ENCODE data around the gene HIGD1A.

The HIGD1A gene

DNA sequence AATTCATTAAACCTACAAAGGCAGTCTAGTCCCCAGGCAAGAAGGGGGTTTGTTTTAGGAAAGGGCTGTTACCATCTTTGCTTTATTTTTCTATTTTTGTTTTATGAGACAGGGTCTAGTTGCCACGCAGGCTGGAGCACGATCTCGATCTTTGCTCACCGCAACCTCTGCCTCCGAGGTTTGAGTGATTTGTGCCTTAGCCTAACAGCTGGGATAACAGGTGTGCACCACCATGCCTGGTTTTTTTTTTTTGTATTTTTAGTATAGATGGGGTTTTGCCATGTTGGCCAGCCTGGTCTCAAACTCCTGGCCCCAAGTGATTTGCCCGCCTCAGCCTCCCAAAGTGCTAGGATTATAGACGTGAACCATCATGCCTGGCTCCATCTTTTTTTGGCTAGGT is 4.9 kb downstream of the HIGD1A start:
- no peak for DNase-seq (ENCODE audit: low spot score)

DNA sequence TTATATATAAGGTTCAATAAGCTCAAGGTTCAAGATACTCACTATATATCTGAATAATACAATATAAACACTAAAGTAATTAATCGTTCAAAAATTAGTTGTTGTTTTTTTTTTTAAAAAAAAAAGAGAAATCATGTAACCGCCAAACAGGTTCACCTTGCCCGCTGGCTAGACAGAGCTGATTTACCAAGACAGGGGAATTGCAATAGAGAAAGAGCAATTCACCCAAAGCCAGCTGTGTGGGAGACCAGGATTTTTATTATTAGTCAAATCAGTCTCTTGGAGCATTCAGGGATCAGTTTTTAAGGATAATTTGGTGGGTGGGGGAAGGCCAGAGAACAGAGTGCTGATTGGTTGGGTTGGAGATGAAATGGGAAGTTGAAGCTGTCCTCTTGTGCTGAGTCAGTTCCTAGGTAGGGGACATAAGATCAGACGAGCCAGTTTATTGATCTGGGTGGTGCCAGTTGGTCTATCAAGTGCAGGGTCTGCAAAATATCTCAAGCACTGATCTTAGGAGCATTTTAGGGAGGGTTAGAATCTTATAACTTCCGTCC is 7.9 kb downstream of the HIGD1A start:
- no peak for DNase-seq (ENCODE audit: low spot score)

DNA sequence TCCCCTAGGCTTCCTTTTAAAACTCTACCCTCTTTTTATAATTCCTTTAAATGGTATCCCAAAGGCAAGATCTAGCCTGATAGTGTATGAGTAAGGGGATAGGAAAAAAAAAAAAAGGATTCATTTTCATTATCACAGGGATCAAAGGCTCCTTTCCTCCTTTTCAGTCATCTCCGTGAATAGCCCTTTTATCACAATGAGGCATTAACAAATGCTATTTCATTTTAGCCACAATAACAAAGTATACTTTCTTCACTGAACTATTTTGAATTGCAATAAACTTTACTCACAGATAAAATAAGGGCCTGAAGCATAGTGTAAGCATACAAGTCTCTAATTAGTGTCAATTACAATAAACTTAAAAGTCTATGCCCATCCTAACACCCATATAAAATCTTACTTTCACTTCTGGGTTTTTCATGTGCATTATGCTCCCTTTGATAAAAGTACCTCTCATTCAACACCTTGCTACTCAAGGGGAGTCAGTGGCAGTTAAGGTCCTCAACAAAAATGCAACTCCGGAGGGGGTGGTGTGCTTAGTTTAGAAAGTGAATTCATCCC is 8.6 kb downstream of the HIGD1A start:
- no peak for DNase-seq (ENCODE audit: low spot score)

DNA sequence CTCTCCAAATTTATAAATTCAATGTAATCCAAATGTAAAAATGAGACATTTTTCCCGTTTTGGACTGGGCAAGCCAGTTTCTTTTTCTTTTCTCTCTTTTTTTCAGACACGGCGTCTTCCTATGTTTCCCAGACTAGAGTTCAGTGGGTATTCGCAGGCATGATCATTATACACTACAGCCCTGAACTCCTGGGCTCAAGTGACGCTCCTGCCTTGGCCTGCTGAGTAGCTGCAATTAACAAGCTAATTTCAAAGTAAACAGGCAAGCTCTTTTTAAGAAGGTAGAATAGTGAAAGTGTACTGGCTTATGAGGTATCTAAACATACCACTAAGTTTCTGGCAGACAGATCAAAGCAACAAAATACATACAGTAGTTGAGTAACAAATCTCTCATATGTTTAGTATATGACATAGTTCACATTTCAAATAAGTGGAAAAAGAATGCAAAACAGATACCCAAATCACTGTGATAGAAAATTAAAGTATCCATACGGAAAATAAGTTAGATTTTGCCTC is 13.5 kb downstream of the HIGD1A start:
- DNase-seq (ENCODE audit: low spot score): no peak

DNA sequence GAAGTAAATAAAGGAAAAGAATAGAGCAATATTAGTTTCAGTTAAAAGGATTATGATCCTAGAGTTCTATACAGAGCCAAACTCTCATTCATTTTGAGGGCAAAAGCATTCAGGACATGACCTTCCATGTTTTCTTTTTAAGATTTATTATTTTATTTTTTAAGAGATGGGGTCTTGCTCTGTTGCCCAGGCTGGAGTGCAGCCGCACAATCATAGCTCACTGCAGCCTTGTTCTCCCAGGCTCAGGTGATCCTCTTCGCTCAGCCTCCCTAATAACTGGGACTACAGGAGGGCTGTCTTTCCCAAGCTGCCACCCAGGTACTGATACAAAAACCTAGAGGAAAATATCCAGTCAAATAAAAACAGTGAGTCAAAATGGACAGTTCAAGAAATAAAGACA is 17.7 kb downstream of the HIGD1A start:
- DNase-seq (ENCODE audit: low spot score): no peak

DNA sequence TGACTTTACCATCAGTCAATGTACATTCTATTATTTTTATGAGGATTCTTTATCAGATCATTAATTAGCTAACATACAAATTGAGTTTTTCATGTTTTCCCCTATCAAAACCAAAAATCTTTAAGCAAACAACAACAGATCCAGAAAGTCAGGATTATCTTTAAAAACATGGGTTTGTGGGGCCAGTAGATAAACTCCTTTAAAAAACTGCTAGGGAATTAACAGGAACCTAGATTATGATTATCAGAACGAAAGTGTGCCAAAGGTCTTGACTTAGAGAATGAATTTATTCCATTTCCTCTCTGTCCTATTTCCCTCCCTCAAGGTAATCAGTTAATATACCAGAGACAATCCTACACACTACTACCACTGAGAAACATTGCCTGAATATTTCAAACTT is 18.1 kb downstream of the HIGD1A start:
- no peak for DNase-seq (ENCODE audit: low spot score)

DNA sequence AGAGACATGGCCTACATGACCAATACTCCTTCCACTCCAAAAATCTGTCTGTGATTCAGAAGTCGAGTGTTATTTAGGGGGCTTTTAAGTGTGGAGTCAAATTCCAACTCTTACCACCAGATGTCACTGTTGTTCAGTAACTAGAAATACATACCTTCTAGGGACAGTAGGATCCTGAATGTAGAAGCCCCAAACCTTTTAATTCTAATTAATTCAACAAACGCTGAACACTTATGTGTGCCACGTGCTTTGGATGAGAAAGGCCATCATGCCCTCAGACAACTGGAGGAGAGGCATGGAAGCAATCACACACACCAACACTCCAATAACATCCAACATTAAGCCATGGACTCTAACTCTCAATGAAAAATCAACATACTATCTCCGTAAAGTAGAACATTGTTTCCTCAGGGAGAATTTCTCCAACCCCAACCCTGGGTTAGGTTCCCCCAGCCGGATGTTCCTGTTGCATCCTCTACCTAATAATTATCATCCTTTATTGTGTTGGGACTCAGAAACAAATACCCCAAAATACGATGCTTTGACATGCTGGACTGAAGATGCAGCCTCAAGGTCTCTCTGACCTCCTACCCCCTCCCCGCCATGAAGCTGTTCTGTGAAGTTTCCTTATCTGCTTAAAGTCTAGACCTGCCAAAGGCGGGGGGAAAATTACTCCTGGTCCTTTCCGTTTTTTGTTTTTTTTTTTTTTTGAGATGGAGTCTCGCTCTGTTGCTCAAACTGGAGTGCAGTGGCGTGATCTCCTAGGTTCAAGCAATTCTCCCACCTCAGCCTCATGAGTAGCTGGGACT is 23.2 kb downstream of the HIGD1A start:
- DNase-seq (ENCODE audit: low spot score): peak; percentile 43

DNA sequence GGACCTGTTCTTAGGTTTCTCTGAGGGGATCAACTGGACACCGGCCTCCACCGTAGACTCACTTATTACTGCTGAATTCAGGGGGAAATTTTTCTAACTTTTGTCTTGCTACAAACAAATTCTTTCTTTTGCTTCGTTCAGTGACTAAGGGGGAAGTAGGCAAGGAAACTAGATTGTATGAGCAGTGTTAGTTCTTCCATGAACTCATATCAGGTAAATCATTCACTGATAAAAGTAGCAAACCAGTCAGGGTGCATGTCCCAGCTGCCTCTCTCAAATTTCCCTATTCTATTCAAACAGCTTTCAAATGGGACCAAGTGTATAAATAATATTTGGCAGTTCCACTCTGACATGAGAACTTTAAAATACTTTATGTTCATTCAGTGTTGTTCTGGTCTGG is 23.9 kb downstream of the HIGD1A start:
- no peak for DNase-seq (ENCODE audit: low spot score)

DNA sequence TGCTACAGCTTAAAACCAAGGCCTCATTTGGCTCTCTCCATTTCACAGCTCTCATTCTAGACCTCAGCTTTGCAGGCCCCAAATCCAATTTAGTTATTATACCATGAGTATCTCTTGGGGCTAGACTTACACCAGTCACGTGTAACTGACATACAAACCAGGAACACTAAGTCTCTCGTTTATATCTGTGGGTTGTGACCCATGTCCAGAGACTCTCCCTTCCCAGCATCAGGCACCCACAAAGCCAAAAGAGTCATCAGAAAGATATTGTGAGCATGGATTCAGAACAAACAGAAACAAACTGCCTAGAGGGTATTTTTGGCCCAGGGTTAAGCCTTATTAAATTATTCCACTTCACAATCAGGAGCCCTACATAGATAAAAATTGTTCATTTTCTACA is 25.6 kb downstream of the HIGD1A start:
- peak; percentile 85 for DNase-seq (ENCODE audit: low spot score)

DNA sequence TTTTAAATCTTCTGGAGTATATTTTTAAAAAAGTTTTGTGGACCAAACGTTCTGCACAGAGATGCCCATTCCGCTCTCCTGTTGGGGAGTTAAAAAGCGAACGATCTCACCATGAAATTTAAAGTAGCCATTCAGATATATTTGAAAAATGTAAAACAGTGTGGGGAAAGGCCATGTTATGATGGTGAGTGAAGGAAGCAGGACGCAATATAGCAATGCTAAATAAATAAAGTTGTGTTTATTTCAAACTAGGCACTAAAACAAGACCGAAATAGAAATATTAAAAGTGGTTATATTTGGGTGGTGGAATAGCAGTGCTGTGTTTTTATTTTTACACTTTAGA is 30.9 kb downstream of the HIGD1A start:
- no peak for DNase-seq (ENCODE audit: low spot score)

DNA sequence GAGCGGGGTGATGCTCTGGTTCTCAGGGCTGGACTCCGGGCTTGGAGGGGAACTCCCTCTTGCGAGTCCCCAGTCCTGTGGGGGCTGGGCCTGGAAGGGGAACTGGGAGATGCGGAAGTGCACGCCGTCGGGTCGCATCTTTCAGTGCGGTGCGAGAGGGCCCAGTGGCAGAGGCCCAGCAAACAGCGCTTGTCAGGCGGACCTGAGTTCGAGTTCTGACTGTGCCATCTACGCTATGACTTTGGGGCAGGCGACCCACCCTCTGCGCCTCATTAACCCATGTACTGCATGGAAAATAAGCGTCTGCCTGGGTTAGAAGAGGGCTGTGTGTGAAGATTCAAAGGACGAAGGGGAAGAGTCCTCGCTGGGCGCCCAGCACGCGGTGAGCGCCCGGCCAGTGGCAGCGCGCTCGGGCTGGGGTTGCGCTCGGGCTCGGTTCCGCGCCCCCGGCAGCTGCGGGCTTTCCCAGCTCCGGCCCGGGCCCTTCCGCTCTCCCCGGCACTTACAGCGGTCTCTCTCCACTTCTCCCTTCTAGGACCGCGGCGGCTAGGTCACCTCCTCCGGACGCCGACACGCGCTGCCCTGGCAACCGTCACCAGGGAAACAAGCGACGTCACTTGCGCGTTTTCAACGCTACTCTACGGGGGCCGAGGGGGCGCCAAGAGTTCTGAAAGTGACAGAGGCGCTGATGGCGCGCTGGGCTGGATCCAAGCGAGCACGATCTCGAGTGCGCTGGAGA is 31.5 kb downstream of the HIGD1A start, which contains the start of gene CCDC13:
TSS of gene CCDC13 (minus strand) at position 584 of the 739 bp plus-strand sequence. CDS start 14,908 bp downstream, outside the sequence.
- DNase-seq (ENCODE audit: low spot score): peak; percentile 93

DNA sequence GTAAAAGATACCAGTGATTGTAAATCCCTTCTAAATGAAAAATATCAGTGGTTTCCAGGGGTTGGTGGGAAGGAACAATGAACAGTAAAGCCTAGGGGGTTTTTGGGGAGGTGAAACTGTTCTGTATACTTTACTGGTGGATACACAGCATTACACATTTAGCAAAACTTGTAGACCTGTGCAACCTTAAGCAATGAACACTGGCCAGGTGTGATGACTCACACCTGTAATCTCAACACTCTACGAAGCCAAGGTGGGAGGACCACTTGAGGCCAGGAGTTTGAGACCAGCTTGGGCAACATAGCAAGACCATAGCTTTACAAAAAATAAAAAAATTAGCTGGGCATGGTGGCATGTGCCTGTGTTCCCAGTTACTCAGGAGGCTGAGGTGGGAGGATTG is 33.0 kb downstream of the HIGD1A start:
- DNase-seq (ENCODE audit: low spot score): no peak

DNA sequence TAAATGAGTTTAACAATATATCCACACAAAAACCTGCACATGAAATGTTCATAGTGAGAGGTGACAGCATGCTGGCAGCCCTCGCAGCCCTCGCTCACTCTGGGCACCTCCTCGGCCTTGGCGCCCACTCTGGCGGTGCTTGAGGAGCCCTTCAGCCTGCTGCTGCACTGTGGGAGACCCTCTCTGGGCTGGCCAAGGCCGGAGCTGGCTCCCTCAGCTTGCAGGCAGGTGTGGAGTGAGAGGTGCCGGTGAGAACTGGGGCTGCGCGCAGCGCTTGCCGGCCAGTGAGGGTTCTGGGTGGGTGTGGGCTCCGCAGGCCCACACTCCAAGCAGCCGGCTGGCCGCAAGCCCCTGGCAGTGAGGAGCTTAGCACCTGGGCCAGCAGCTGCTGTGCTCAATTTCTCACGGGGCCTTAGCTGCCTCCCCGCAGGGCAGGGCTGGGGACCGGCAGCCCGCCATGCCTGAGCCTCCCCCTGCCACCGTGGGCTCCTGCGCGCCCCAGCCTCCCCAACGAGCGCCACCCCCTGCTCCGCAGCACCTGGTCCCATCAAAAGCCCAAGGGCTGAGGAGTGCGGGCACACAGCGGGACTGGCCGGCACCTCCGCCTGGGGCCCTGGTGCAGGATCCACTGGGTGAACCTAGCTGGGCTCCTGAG is 34.7 kb downstream of the HIGD1A start:
- no peak for DNase-seq (ENCODE audit: low spot score)

DNA sequence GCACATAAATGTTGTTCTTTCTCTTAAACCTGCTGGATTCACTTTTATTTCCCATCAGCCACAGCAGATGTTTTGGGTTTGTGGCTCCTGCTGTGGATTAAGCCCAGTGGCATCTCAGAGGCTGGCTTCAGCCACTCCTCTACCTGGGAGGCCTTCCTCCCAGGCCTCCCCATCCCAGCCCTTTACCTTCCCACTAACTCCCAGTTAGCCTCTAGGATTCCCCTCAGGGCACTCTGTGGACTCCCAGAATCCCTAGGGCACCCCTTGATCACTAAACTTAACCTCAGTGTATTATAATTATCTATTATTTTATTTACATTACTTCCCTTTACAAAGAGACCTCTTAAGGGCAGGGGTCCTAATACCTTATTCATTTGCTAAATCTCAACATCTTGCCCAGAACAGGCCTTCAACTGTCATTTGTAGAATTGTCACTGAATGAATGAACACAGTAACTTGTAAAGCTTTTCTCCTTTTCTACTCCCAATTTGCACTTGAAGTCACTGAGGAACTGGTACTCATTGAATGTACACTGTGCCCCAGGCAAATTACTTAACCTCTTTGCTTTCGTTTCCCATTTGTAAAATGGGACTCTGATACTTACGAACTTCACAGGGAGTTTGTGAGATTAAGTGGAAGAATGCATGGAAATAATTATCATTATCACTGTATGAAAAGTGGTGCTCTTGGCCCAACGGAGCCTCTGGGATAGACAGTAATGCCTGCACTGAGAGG is 39.6 kb downstream of the HIGD1A start:
- DNase-seq (ENCODE audit: low spot score): no peak

DNA sequence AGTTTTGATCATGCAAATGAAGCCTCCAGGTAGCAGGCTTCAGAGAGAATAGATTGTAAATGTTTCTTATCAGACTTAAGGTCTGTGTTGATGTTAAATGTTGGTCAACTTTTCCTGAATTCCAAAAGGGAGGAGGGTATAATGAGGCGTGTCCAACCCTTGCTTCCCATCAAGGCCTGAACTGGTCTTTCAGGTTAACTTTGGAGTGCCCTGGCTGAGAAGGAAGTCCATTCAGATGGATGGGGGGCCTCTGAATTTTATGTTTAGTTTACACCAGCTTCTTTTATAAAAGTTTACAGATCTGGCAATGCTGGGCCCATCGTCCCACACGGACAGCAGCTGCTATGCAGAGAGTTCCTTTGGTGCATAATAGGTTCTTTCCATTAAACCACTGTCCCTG is 40.2 kb downstream of the HIGD1A start:
- DNase-seq (ENCODE audit: low spot score): no peak

DNA sequence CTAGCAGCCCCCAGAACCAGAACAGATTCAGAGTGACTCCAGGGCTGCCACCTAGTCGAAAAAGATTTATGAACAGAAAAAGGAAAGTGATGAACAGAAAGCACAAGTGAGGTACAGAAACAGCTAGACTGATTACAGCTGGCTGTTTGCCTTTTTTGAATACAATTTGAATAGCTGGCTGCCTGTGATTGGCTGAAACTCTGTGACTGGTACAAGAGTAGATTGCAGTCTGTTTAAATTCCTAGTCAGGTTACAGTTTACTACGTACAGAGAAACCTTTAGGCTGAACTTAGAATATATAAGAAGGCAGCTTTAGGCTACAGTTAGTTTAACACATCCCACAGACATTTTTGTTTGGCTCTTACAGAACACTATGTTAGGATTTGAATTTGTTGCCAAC is 41.3 kb downstream of the HIGD1A start:
- DNase-seq (ENCODE audit: low spot score): peak; percentile 63

DNA sequence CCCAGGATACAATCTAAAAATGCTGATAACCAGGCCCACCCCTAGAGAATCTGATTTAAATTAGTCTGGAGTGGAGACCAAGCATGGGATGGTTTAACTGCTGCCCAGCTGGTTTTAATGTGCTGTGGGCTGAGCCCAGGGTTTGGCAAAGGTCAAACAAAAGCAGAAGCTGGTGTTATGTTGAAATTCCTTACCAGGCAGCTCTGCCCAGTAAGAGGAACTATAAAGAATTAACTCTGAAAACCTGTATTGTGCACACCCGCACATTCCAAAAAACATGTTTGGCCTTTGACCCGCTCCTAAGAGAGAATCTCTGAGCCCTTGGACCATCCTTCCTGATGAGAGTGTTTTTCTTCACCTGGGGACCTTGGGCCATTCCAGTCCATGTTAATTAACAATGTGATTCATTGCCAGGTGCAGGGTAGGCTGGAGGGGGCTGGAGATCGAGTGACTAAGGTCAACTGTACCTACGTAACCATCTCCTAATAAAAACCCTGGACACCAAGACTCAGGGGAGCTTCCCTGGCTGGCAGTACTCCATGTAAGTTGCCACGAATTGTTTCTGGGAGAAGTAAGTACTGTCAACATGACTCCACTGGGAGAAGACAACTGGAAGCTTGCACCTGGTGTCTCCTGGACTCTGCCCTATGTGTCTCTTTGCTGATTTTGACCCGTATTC is 42.1 kb downstream of the HIGD1A start:
- DNase-seq (ENCODE audit: low spot score): no peak

DNA sequence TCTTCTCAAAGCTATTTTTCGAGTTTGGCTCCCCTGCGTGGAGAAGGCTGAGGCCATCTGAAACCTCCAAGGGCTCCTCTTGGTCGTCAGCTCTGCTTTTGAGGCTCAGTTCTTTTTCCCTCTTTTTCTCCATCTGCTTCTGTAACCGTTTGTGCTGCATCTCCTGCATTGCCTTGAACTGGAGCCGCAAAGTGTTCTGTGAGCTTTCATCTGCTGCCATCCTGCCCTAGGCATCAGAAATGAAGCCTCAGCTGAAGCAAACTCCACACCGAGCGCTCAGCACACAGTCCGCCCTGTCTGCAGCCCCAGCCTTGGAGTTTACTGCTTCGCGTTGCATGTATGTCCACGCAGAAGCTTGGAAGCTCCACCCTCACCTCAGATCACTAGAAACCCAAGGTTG is 46.2 kb downstream of the HIGD1A start:
- no peak for DNase-seq (ENCODE audit: low spot score)

DNA sequence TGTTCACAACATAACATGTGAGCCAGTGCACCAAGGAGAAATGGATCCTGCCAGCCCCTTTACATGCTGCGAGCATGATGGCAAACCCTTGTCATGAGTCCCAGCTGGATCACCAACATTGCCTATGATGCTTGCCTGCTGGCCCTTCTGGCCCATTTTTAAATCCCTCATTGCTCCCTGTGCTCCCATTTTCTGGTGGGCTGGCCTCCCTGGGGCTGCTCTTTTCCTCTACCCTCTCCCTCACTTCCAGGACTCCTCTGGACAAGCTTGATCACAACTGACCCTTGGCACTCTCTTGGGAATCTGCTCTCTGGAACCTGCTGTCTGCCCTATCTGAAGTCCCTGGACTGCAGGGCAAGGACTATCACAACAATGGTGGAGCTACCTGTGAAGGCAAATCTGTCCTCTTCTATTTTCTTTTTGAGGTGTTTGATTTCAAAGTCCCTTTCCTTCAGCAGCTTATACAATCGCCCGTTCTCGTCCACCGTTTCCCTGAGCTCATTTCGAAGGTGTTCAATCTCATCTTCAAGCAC is 47.5 kb downstream of the HIGD1A start:
- DNase-seq (ENCODE audit: low spot score): no peak
